Glomerular visceral epithelial cell (primary cell): ENCODE results near the gene HTR4.
"Not testable (repeated sequence)": the region's sequence is repeated elsewhere in the genome, so short reads cannot be mapped to it uniquely, and the experiment has no call there.

Source experiments
- DNase-seq: peaks from one replicate; pipeline ENCODE4 v3.0.0-alpha.2; 2016; ENCODE audit errors: extremely low spot score

HTR4 gene

GRCh38 chr5:148532969-148533670 lies 121.2 kb downstream of the HTR4 start:
- DNase-seq: no peak

- DNase-seq: not testable (repeated sequence)
Observed at GRCh38 chr5:148529450-148529849, 124.9 kb downstream of the HTR4 start.

- no peak for DNase-seq
Observed at GRCh38 chr5:148524721-148525120, 129.6 kb downstream of the HTR4 start.

GRCh38 chr5:148523139-148523538 lies 131.2 kb downstream of the HTR4 start:
- DNase-seq: no peak

- no peak for DNase-seq
Observed at GRCh38 chr5:148515460-148515859, 138.9 kb downstream of the HTR4 start.

GRCh38 chr5:148514344-148514743 lies 140.0 kb downstream of the HTR4 start:
- DNase-seq: no peak

DNA sequence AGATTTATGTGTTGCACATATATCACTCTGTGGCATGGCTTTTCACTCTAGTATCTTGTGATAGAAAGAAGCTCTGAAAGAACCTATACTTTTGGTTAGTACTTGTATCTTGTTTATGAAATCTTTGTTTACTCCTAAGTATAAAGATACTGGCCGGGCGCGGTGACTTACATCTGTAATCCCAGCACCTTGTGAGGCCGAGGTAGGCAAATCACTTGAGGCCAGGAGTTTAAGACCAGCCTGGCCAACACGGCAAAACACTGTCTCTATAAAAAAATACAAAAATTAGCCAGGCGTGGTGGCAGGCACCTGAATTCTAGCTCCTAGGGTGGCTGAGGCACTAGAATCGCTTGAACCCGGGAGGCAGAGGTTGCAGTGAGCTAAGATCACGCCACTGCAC lies 141.8 kb downstream of the HTR4 start:
- DNase-seq: no peak

- DNase-seq: no peak
Observed at GRCh38 chr5:148511810-148512347, 142.4 kb downstream of the HTR4 start.

- DNase-seq: no peak
Observed at GRCh38 chr5:148509893-148510292, 144.4 kb downstream of the HTR4 start.

DNA sequence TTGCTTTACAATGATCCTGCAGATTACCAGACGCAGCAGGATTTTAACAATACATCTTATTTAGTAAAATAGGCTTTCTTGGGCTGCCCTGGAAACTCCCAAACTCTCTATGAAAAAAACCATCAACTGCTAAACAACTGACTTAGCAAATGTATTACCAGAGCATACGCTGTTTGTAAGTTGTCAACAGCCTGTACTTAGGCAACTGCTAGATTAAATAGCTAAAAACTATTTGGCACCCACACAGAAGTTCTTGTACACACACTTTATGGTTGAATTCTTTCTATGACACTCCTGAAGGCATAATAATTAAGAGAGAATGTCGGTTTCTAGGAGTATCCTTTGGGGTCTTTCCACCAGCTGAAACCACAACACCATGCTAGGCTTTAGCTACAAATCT lies 146.7 kb downstream of the HTR4 start:
- DNase-seq: no peak

DNA sequence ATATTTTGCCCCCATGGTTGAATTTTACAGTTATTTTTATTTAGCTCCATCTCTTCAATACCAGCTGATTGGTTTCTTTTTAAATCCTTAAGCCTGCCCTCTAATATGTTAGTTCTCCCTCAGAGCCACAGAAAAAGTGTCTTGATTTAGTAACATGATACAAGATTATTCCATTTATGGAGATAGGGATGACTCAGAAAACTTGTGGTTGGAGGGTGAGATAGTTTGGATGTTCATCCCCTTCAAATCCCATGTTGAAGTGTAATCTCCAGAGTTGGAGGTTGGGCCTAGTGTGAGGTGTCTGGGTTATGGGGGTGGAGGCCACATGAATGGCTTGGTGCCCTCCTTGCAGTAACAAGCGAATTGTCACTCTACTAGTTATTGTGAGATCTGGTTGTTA lies 154.9 kb downstream of the HTR4 start:
- no peak for DNase-seq

DNA sequence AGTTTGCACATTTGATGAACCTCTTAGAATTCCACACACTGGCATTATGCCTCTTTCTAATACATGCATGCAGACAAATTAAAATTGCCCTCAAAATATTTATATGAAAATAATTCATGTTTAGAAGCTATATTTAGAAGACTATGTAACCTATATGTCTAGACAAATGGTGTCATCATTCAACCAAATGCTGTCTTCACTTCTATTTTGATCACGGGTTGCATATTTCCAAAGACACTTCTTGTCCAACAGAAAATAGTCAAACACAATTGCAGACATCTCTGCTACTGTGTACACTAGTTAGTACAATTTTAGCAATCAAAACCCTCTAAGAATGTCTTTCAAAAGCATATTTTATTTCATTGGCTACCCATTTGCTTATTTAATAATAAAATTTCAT lies 156.6 kb downstream of the HTR4 start:
- DNase-seq: no peak

DNA sequence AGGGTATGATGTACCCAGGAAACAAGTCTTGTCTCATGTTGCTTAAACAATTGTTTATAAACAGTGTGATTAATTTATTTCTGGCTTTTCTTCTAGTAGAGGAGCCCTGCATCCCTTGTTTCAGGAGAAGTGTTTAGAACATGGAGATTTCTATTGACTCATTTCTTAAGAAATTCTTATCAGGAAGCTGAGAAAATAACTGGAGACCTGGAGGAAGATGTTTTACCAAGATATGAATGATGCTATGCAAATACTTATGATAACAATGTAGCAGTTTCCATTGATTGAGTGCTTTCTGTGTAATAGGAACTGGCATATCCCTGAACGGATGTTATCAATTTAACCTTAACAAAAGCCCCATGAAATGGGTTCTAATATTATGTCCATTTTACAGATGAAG lies 162.0 kb downstream of the HTR4 start:
- DNase-seq: no peak

DNA sequence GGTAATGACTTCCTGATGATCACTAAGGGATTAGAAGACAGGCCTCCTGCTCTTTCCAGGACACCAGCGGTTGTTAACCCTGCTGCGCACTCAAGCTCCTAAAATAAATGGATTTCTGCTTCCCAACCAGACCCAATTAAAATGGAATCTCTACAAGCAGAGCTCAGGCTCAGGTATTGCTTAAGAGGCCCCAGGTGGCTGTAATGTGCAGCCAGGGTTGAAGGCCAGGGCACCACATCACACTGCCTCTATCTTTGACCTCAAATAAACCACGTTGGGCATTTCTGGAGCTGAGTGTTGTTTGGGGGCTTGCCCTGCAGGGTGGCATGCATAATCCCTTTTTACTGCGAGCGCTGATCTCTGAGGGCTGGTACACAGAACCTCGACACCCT lies 162.5 kb downstream of the HTR4 start:
- no peak for DNase-seq

DNA sequence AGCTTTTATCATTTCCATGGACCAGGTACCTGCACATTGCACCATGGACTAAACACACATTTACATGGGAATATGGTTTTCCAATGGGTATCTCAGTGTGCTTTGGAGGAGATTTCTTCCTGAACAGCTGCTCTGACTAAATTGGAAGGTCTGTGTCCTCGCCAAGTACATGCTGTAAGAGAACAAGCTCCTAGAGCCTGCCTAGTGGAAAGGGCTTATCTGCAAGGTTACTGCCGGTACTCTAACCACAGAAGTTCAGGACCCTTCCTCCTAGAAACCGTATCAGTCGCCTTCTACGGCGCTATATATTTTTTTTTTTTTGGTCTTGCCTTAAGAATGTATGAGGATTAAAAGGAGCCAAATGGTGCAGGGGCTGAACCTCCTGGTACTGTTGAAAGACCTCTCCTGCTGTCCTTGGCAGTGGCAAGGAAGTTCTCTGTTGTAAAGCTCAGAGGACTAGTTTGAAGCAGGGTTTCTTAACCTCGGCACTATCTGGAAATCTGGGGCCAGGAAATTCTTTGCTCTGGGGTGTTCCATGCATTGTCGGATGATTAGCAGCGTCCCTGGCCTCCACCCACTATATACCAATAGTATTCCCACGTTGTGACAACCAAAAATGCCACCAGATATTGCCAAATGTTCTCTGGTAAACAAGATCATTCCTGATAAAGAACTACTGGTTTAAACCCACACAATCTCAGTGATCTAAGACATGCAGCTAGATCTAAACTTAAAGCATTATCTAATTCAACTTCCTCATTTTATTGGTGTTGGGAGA lies 163.1 kb downstream of the HTR4 start:
- no peak for DNase-seq

DNA sequence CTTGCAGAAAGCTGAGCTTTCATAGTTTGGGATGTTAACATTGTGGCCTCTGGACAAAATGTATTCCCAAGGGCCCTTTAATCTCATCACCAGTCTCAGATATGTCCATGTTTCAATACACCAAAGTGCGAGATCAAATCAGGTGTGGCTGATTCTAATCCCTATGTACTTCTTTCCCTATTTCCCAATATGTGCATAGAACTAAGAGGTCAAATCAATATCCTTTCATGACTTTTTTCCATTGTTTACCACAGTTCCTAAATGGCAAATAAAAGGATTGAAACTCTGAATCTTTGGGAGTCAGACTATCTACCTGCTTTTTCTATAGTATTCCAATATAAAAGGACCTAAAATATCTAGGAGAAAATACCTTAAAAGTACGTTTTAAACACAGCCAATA lies 165.6 kb downstream of the HTR4 start:
- no peak for DNase-seq

GRCh38 chr5:148486456-148486855 lies 167.9 kb downstream of the HTR4 start:
- DNase-seq: no peak

GRCh38 chr5:148484651-148485050 lies 169.7 kb downstream of the HTR4 start:
- no peak for DNase-seq

GRCh38 chr5:148483750-148484149 lies 170.6 kb downstream of the HTR4 start:
- DNase-seq: no peak

DNA sequence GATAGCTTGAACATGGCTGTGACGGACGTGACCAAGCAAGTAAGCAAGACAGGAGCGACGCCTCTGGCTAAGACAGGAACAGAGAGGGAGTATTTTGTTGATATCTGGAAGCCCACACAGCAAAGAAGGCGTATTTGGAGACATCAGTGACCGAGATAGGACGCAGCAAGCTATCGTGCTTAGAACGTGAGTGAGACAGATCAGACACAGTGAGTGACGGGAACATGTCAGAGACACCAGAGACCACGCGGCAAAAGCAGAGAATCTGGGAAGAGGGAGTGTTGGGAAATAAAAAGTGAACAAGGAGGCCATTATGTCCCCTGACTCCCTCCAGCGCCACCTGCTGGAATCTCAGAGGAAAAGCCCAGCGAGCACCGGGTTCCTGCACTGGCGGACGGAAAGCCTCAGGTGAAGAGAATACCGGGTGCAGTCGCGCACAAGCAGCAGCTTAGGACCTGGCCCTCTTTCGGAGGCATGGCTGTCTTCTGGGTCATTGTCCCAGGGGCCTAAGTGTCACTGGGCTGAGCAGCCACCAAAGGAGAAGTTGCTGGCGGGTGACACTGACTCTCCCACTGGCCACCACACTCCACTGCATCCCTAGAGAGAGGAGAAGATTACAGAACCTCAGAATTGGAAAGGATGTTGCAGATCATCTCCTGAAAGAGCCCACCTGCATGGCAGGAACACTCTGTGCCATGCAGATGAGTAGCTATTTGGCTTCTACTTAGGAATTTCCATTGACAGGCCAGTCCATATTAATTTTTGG lies 171.4 kb downstream of the HTR4 start:
- peak; percentile 52 for DNase-seq

GRCh38 chr5:148482196-148482595 lies 172.1 kb downstream of the HTR4 start:
- no peak for DNase-seq

DNA sequence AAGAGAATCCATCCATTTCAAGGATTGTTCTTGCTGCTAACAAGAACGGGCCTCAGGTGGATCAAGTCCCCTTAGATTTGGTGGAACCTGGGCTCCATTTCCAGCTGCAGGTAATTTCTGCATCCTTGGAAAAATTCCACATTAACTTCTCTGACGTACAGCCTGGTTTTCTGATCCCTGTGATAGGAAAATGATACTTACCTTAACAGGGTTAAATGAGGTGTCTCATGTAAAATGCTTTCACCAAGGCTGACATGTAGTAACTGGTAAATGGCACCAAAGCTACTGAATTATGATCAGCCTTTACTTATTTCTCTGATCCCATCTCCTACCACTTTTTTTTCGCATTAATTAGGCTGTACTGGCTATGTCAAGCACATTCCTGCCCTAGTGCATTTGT lies 176.9 kb downstream of the HTR4 start:
- no peak for DNase-seq
